Upper lobe of left lung (tissue), 6 donors: ENCODE measurements around the gene ARHGEF39. TPM values are rescaled to one million over a fixed set of nuclear protein-coding genes. Genes with fewer than 3 reads are reported as not detected.

Experiments
- ATAC-seq, 2 donors: fragments of 200-7000 bp; cut with Tn5 transposase; one replicate each; pipeline ENCODE4 v1.9.1; 2022; ENCODE audit warnings: mild to moderate bottlenecking in 2 of 2, moderate library complexity in 2 of 2; ENCODE audit not compliant: low FRiP score in 2 of 2
- DNase-seq, 2 donors: peaks; one replicate each; pipeline ENCODE4 v3.0.0-alpha.2; 2019 to 2020
- H3K27ac ChIP-seq, 4 donors: fragments of 200-600 bp; sonication (generic); one replicate each; pipeline ENCODE4 v1.5.1; 2016 to 2019
- H3K27me3 ChIP-seq, 4 donors: fragments of 200-600 bp; sonication (generic); one replicate each; pipeline ENCODE4 v1.5.1; 2017 to 2019
- H3K36me3 ChIP-seq, 4 donors: fragments of 200-600 bp; sonication (generic); one replicate each; pipeline ENCODE4 v1.5.1; 2016 to 2019
- H3K4me1 ChIP-seq, 4 donors: fragments of 200-600 bp; sonication (generic); one replicate each; pipeline ENCODE4 v1.5.1; 2018 to 2019
- H3K4me3 ChIP-seq, 4 donors: fragments of 200-600 bp; sonication (generic); one replicate each; pipeline ENCODE4 v1.5.1; 2017 to 2019; ENCODE audit warnings: mild to moderate bottlenecking in 2 of 4, moderate library complexity in 1 of 4
- H3K9me3 ChIP-seq, 4 donors: fragments of 200-600 bp; sonication (generic); one replicate each; pipeline ENCODE4 v1.5.1; 2018 to 2019
- CTCF ChIP-seq, 6 experiments: fragments of 450-650 bp in 4 of 6; fragments of 200-600 bp in 2 of 6; sonication (generic) in 2 of 6; IDR thresholded peaks; one replicate each; pipeline ENCODE4 v1.5.1; 2016 to 2019; ENCODE audit warnings: antibody characterized with exemption in 6 of 6
- EP300 ChIP-seq, 4 donors: sonication (generic); formaldehyde crosslinking; IDR thresholded peaks; one replicate each; pipeline ENCODE4 v1.5.1; 2017; ENCODE audit warnings: antibody characterized with exemption in 4 of 4, control low read depth in 2 of 4
- POLR2A ChIP-seq, 4 donors: fragments of 450-650 bp; IDR thresholded peaks; one replicate each; pipeline ENCODE4 v1.5.1; 2016 to 2017; ENCODE audit warnings: antibody characterized with exemption in 4 of 4, mild to moderate bottlenecking in 2 of 4
- POLR2AphosphoS5 ChIP-seq, 2 donors: sonication (generic); formaldehyde crosslinking; IDR thresholded peaks; one replicate each; pipeline ENCODE4 v1.5.1; 2017; ENCODE audit warnings: antibody characterized with exemption in 2 of 2
- WGBS, 2 donors: methylation state at CpG; one replicate each; pipeline ENCODE4 v1.1.5; 2017 to 2018; 5-methylcytosine and 5-hydroxymethylcytosine counted together
- total RNA-seq, 6 donors: library from RNA; depleted of rRNA in 4 of 6; stranded (reverse); fragments of >200 nt in 4 of 6; gene quantifications; one replicate each; pipeline versions ENCODE4 v1.1.0 to v1.2.1, GENCODE V29; 2016 to 2021
- donor health status: DM: no; HTN: no; CAD: no; lungs with moderate emphysema.
- donor health status: DM: no; HTN: yes; CAD: no; lungs with severe emphysema.

ARHGEF39 gene
- total RNA-seq, 6 donors from 2014 or later, result 0.30 to 1.1 (median 0.37) TPM; not detected in 1

GRCh38 chr9:35629597-35629996, 35.4 kb downstream of the ARHGEF39 start:
- Histone ChIP-seq H3K9me3 (no peaks in the 10 kb centered on the region), H3K27me3 (no peaks in the 10 kb centered on the region), H3K4me3 (no peak overlapping the region), H3K4me1 (no peaks in the 10 kb centered on the region), H3K36me3 (no peaks in the 10 kb centered on the region), H3K27ac (no peak overlapping the region)
- no peak for DNase-seq
- ATAC-seq, result no peak
- WGBS, 2 donors, result 89 to 93% methylated on average over 5 of the region's 5 CpGs
- no peak for TF ChIP-seq POLR2A (IDR thresholded peaks at IDR 0.05)
- no peak for TF ChIP-seq EP300 (IDR thresholded peaks at IDR 0.05)

GRCh38 chr9:35628389-35628991, 36.5 kb downstream of the ARHGEF39 start:
- TF ChIP-seq EP300 (IDR thresholded peaks at IDR 0.05), result no peak
- TF ChIP-seq POLR2A (IDR thresholded peaks at IDR 0.05), result no peak
- no peak for TF ChIP-seq POLR2AphosphoS5 (IDR thresholded peaks at IDR 0.05)
- no peak for TF ChIP-seq CTCF (IDR thresholded peaks at IDR 0.05)
- H3K9me3 ChIP-seq, result no peaks in the 10 kb centered on the region
- H3K4me1 ChIP-seq, result no peaks in the 10 kb centered on the region
- WGBS, 2 donors, result 93 to 98% methylated on average over 6 of the region's 6 CpGs
- ATAC-seq (no peak), DNase-seq (no peak)
- H3K4me3 ChIP-seq, result no peak overlapping the region
- no peaks in the 10 kb centered on the region for H3K36me3 ChIP-seq
- no peaks in the 10 kb centered on the region for H3K27me3 ChIP-seq
- no peak overlapping the region for H3K27ac ChIP-seq

- WGBS, 2 donors, result 81 to 93% methylated on average over 2 of the region's 2 CpGs
- H3K9me3 ChIP-seq, result no peaks in the 10 kb centered on the region
- ATAC-seq (no peak), DNase-seq (no peak)
- no peaks in the 10 kb centered on the region for H3K27me3 ChIP-seq
- H3K36me3 ChIP-seq, result no peaks in the 10 kb centered on the region
- TF ChIP-seq POLR2AphosphoS5 (IDR thresholded peaks at IDR 0.05), result no peak
- TF ChIP-seq POLR2A (IDR thresholded peaks at IDR 0.05), result no peak
- TF ChIP-seq EP300 (IDR thresholded peaks at IDR 0.05), result no peak
- no peak for TF ChIP-seq CTCF (IDR thresholded peaks at IDR 0.05)
- no peak overlapping the region for H3K4me3 ChIP-seq
- no peaks in the 10 kb centered on the region for H3K4me1 ChIP-seq
- no peak overlapping the region for H3K27ac ChIP-seq
These were observed 37.4 kb downstream of the ARHGEF39 start for GRCh38 chr9:35627575-35627974.

- DNase-seq, result no peak
- Histone ChIP-seq H3K9me3 (no peaks in the 10 kb centered on the region), H3K36me3 (no peaks in the 10 kb centered on the region), H3K27ac (peak overlapping the region in 2 of 4 donors; percentile 13 to 30), H3K4me1 (peaks cover 14 to 25% (median 18%) of the 10 kb centered on the region in 4 donors), H3K4me3 (no peak overlapping the region), H3K27me3 (no peaks in the 10 kb centered on the region)
- TF ChIP-seq POLR2A (IDR thresholded peaks at IDR 0.05) (no peak), CTCF (IDR thresholded peaks at IDR 0.05) (no peak), EP300 (IDR thresholded peaks at IDR 0.05) (no peak), POLR2AphosphoS5 (IDR thresholded peaks at IDR 0.05) (no peak)
- WGBS, 2 donors, result 35 to 50% methylated on average over 1 to 2 of the region's 2 CpGs
- no peak for ATAC-seq
These were observed 45.2 kb downstream of the ARHGEF39 start for GRCh38 chr9:35619800-35620158.

- no peaks in the 10 kb centered on the region for H3K9me3 ChIP-seq
These were observed 45.9 kb downstream of the ARHGEF39 start for GRCh38 chr9:35618854-35619799.

More at GRCh38 chr9:35618854-35619799, 45.9 kb downstream of the ARHGEF39 start:
- Histone ChIP-seq H3K4me1 (peaks cover 14 to 25% (median 18%) of the 10 kb centered on the region in 4 donors), H3K27me3 (no peaks in the 10 kb centered on the region), H3K27ac (peak overlapping the region in 2 of 4 donors; percentile 61 to 72), H3K4me3 (no peak overlapping the region), H3K36me3 (no peaks in the 10 kb centered on the region)
- DNase-seq, result peak in 1 of 2 donors; percentile 79
- TF ChIP-seq CTCF (IDR thresholded peaks at IDR 0.05) (no peak), POLR2A (IDR thresholded peaks at IDR 0.05) (peak in 1 of 4 donors; percentile 68), EP300 (IDR thresholded peaks at IDR 0.05) (peak in 2 of 4 donors; percentile 73 to 78), POLR2AphosphoS5 (IDR thresholded peaks at IDR 0.05) (peak; percentile 12 to 67)
- 78 to 82% methylated on average over 17 of the region's 17 CpGs for WGBS, 2 donors
- ATAC-seq, result peak; percentile 28 to 34
